Vagina (tissue), 2 donors: Measurements from ENCODE around the gene C1orf141. TPM values are rescaled to one million over a fixed set of nuclear protein-coding genes. Genes with fewer than 3 reads are reported as not detected.

Source experiments
- DNase-seq, 2 donors: peaks; one replicate each; pipeline ENCODE4 v3.0.0-alpha.2; 2017; ENCODE audit errors: extremely low spot score in 2 of 2
- H3K27ac ChIP-seq: fragments of 200-600 bp; sonication (generic); one replicate; pipeline ENCODE4 v1.5.1; 2019
- H3K27me3 ChIP-seq: fragments of 200-600 bp; sonication (generic); one replicate; pipeline ENCODE4 v1.5.1; 2019
- H3K36me3 ChIP-seq, 2 donors: fragments of 200-600 bp; sonication (generic); one replicate each; pipeline ENCODE4 v1.5.1; 2017 to 2019
- H3K4me1 ChIP-seq: fragments of 200-600 bp; sonication (generic); one replicate; pipeline ENCODE4 v1.5.1; 2019
- H3K4me3 ChIP-seq, 2 donors: fragments of 200-600 bp; sonication (generic); 1 replicate in 1 of 2; 2 replicates in 1 of 2; pipeline ENCODE4 v1.5.1; 2016 to 2019
- H3K9me3 ChIP-seq: fragments of 200-600 bp; sonication (generic); one replicate; pipeline ENCODE4 v1.5.1; 2019
- CTCF ChIP-seq, 3 experiments: fragments of 450-650 bp in 2 of 3; fragments of 200-600 bp in 1 of 3; sonication (generic) in 1 of 3; IDR thresholded peaks; one replicate each; pipeline ENCODE4 v1.5.1; 2017 to 2019; ENCODE audit warnings: antibody characterized with exemption in 3 of 3, mild to moderate bottlenecking in 2 of 3, moderate library complexity in 2 of 3
- POLR2A ChIP-seq, 2 donors: fragments of 450-650 bp; IDR thresholded peaks; one replicate each; pipeline ENCODE4 v1.6.1; 2017; ENCODE audit warnings: antibody characterized with exemption in 2 of 2, mild to moderate bottlenecking in 2 of 2, moderate library complexity in 2 of 2
- POLR2AphosphoS5 ChIP-seq, 2 donors: sonication (generic); formaldehyde crosslinking; IDR thresholded peaks; one replicate each; pipeline ENCODE4 v1.9.0; 2017; ENCODE audit warnings: antibody characterized with exemption in 2 of 2, mild to moderate bottlenecking in 2 of 2, low read depth in 1 of 2; ENCODE audit not compliant: insufficient read depth in 1 of 2
- intact Hi-C: fragments of 100-400 bp; cut with DNase I; formaldehyde crosslinking; loops from one replicate; pipeline ENCODE4 v1.15.1; 2023
- total RNA-seq: library from RNA; depleted of rRNA; stranded (reverse); fragments of >200 nt; gene quantifications from one replicate; pipeline ENCODE4 v1.2.3, GENCODE V29; 2016

The C1orf141 gene
- total RNA-seq = not detected

- Histone ChIP-seq H3K9me3 (no peaks in the 10 kb centered on the region), H3K27me3 (no peaks in the 10 kb centered on the region), H3K36me3 (no peaks in the 10 kb centered on the region), H3K4me3 (peak within 1 kb of the TSS; percentile 23 to 35), H3K4me1 (peaks cover 15% of the 10 kb centered on the region), H3K27ac (no peak within 1 kb of the TSS)
- intact Hi-C loops = no loop called here
- no peak for DNase-seq
- TF ChIP-seq CTCF (IDR thresholded peaks at IDR 0.05) = no peak
- no peak for TF ChIP-seq POLR2AphosphoS5 (IDR thresholded peaks at IDR 0.05; ENCODE audit: insufficient read depth in 1 of 2, low read depth in 1 of 2)
- no peak for TF ChIP-seq POLR2A (IDR thresholded peaks at IDR 0.05)
Measured at GRCh38 chr1:67134695-67135094, at the start of gene C1orf141. Gene C1orf141 (minus strand): TSS chr1:67134970. CDS start chr1:67127240, 7,730 bp downstream.

GRCh38 chr1:67175530-67176087, 40.8 kb upstream of the C1orf141 start:
- Histone ChIP-seq H3K4me1 (no peaks in the 10 kb centered on the region), H3K27ac (no peak overlapping the region), H3K36me3 (no peaks in the 10 kb centered on the region), H3K4me3 (no peak overlapping the region), H3K9me3 (no peaks in the 10 kb centered on the region), H3K27me3 (no peaks in the 10 kb centered on the region)
- TF ChIP-seq CTCF (IDR thresholded peaks at IDR 0.05) (no peak), POLR2A (IDR thresholded peaks at IDR 0.05) (no peak), POLR2AphosphoS5 (IDR thresholded peaks at IDR 0.05; ENCODE audit: insufficient read depth in 1 of 2, low read depth in 1 of 2) (no peak)
- DNase-seq = no peak
- intact Hi-C loops = no loop called here

GRCh38 chr1:67174716-67175284, 40.0 kb upstream of the C1orf141 start:
- H3K27ac ChIP-seq = no peak overlapping the region
- intact Hi-C loops = no loop called here
- no peaks in the 10 kb centered on the region for H3K4me1 ChIP-seq
- no peaks in the 10 kb centered on the region for H3K27me3 ChIP-seq
- DNase-seq = no peak
- no peak overlapping the region for H3K4me3 ChIP-seq
- H3K9me3 ChIP-seq = no peaks in the 10 kb centered on the region
- H3K36me3 ChIP-seq = no peaks in the 10 kb centered on the region
- TF ChIP-seq POLR2AphosphoS5 (IDR thresholded peaks at IDR 0.05; ENCODE audit: insufficient read depth in 1 of 2, low read depth in 1 of 2) (no peak), CTCF (IDR thresholded peaks at IDR 0.05) (no peak), POLR2A (IDR thresholded peaks at IDR 0.05) (no peak)

- TF ChIP-seq POLR2AphosphoS5 (IDR thresholded peaks at IDR 0.05; ENCODE audit: insufficient read depth in 1 of 2, low read depth in 1 of 2) = no peak
- no peak for TF ChIP-seq POLR2A (IDR thresholded peaks at IDR 0.05)
- TF ChIP-seq CTCF (IDR thresholded peaks at IDR 0.05) = no peak
- no peak for DNase-seq
- Histone ChIP-seq H3K4me3 (no peak overlapping the region), H3K27me3 (no peaks in the 10 kb centered on the region), H3K9me3 (no peaks in the 10 kb centered on the region), H3K4me1 (no peaks in the 10 kb centered on the region), H3K36me3 (no peaks in the 10 kb centered on the region), H3K27ac (no peak overlapping the region)
- intact Hi-C loops = no loop called here
Measured at GRCh38 chr1:67173988-67174387, 39.2 kb upstream of the C1orf141 start.

- TF ChIP-seq POLR2A (IDR thresholded peaks at IDR 0.05) (no peak), POLR2AphosphoS5 (IDR thresholded peaks at IDR 0.05; ENCODE audit: insufficient read depth in 1 of 2, low read depth in 1 of 2) (no peak), CTCF (IDR thresholded peaks at IDR 0.05) (no peak)
- Histone ChIP-seq H3K4me3 (no peak overlapping the region), H3K27ac (no peak overlapping the region), H3K36me3 (no peaks in the 10 kb centered on the region), H3K27me3 (no peaks in the 10 kb centered on the region), H3K4me1 (no peaks in the 10 kb centered on the region), H3K9me3 (no peaks in the 10 kb centered on the region)
- no peak for DNase-seq
- intact Hi-C loops = no loop called here
Measured at GRCh38 chr1:67171978-67172377, 37.2 kb upstream of the C1orf141 start.
